ENCODE results near the gene VPREB3.

Gene VPREB3

DNA sequence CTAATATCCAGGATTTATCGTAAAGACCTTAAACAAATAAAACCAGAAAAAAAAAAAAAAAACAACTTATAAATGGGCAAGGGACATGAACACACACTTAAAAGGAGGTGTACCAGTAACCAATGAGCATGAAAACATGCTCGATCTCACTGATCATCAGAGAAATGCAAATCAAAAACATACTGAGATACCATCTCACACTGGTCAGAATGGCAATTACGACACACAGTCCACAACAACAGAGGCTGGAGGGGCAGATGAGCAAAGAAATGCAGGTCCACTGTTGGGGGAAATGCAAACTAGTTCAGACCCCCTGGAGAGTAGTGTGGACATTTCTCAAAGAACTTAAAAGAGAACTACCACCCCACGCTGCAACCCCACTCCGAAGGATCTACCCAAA lies 50.2 kb downstream of the VPREB3 start:
- in situ Hi-C loops (cut with MboI; ENCODE audit: low sequenced_read_pairs), result no loop called here
